Measurements from ENCODE around the gene PTGDS.

The PTGDS gene

GRCh38 chr9:137013571-137013940, 36.3 kb downstream of the PTGDS start:
- no peak for DNase-seq (ENCODE audit: low read depth in 2 of 2)
- H3K4me3 ChIP-seq (replicated peaks in 1 of 2; ENCODE audit: low read depth in 2 of 2, low read length in 2 of 2), result no peak overlapping the region
- TF ChIP-seq, protein P1, sequence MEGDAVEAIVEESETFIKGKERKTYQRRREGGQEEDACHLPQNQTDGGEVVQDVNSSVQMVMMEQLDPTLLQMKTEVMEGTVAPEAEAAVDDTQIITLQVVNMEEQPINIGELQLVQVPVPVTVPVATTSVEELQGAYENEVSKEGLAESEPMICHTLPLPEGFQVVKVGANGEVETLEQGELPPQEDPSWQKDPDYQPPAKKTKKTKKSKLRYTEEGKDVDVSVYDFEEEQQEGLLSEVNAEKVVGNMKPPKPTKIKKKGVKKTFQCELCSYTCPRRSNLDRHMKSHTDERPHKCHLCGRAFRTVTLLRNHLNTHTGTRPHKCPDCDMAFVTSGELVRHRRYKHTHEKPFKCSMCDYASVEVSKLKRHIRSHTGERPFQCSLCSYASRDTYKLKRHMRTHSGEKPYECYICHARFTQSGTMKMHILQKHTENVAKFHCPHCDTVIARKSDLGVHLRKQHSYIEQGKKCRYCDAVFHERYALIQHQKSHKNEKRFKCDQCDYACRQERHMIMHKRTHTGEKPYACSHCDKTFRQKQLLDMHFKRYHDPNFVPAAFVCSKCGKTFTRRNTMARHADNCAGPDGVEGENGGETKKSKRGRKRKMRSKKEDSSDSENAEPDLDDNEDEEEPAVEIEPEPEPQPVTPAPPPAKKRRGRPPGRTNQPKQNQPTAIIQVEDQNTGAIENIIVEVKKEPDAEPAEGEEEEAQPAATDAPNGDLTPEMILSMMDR (IDR thresholded peaks at IDR 0.05; ENCODE audit: low read depth, low read length), result no peak

- TF ChIP-seq, protein P1 (IDR thresholded peaks at IDR 0.05; ENCODE audit: low read depth, low read length), result no peak
- no peak overlapping the region for H3K4me3 ChIP-seq (replicated peaks in 1 of 2; ENCODE audit: low read depth in 2 of 2, low read length in 2 of 2)
- no peak for DNase-seq (ENCODE audit: low read depth in 2 of 2)
These were observed 36.9 kb downstream of the PTGDS start for GRCh38 chr9:137014166-137014565.

- H3K4me3 ChIP-seq (replicated peaks in 1 of 2; ENCODE audit: low read depth in 2 of 2, low read length in 2 of 2), result no peak overlapping the region
- TF ChIP-seq, protein P1 (IDR thresholded peaks at IDR 0.05; ENCODE audit: low read depth, low read length), result no peak
- no peak for DNase-seq (ENCODE audit: low read depth in 2 of 2)
These were observed 37.7 kb downstream of the PTGDS start for GRCh38 chr9:137014776-137015539.

GRCh38 chr9:137015540-137015930, 38.2 kb downstream of the PTGDS start:
- TF ChIP-seq, protein P1 (IDR thresholded peaks at IDR 0.05; ENCODE audit: low read depth, low read length), result no peak
- H3K4me3 ChIP-seq (replicated peaks in 1 of 2; ENCODE audit: low read depth in 2 of 2, low read length in 2 of 2), result no peak overlapping the region
- DNase-seq (ENCODE audit: low read depth in 2 of 2), result no peak

GRCh38 chr9:137015976-137016375, 38.7 kb downstream of the PTGDS start:
- no peak overlapping the region for H3K4me3 ChIP-seq (replicated peaks in 1 of 2; ENCODE audit: low read depth in 2 of 2, low read length in 2 of 2)
- TF ChIP-seq, protein P1 (IDR thresholded peaks at IDR 0.05; ENCODE audit: low read depth, low read length), result no peak
- no peak for DNase-seq (ENCODE audit: low read depth in 2 of 2)

DNA sequence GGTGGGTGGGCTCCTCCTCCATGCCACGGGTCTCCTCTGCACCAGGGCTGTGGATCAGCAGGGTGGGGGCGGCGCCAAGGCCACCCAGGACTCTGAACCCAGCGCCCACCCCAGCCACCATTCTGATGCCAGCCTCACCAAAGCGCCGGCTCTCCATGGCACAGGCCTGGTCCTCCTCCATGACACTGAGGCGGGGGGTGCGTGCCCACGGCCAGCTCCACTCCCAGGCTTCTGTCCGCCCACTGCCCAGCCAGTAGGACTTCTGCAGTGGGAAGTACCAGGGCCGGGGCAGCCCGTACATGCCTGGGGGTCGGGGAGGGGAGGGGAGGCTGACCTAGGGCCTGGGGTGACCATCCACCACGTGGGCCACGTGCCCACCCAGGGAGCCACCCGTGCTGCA, 39.1 kb downstream of the PTGDS start:
- no peak for DNase-seq (ENCODE audit: low read depth in 2 of 2)
- TF ChIP-seq, protein P1 (IDR thresholded peaks at IDR 0.05; ENCODE audit: low read depth, low read length), result no peak
- no peak overlapping the region for H3K4me3 ChIP-seq (replicated peaks in 1 of 2; ENCODE audit: low read depth in 2 of 2, low read length in 2 of 2)

DNA sequence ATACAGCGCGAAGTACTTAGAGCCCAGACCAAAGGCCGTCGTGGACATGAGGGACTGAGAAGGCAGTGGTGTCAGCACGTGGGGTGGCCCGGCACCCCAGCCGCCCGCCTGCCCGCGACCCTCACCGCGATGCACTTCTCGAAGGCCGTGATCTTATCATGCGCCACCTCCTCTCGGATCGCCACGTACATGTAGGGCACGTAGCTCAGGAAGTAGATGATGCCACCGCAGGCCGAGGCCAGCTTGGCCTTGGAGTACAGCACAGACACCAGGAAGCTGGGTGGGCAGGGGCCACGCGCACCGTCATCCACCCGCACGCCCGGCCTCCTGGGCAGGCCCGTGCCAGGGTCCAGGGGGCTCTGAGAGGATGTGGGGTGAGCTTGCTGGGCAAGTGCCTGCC, 39.8 kb downstream of the PTGDS start:
- DNase-seq (ENCODE audit: low read depth in 2 of 2), result no peak
- H3K4me3 ChIP-seq (replicated peaks in 1 of 2; ENCODE audit: low read depth in 2 of 2, low read length in 2 of 2), result no peak overlapping the region
- TF ChIP-seq, protein P1 (IDR thresholded peaks at IDR 0.05; ENCODE audit: low read depth, low read length), result no peak
